OCI-LY7 (cell line): ENCODE data around the gene DDR1. TPM values are rescaled to one million over a fixed set of nuclear protein-coding genes. Genes with fewer than 3 reads are reported as not detected.
A peak's percentile ranks its signal among the peaks of the same experiment; 100 is the strongest.
"Not testable (repeated sequence)": the region's sequence is repeated elsewhere in the genome, so short reads cannot be mapped to it uniquely, and the experiment has no call there.

ENCODE experiments used
- BruUV-seq: library from RNA; stranded (reverse); fragments of 400-500 nt; replicated peaks from 2 replicates; lab custom pipeline; 2021; lab: Mats Ljungman, UMichigan
- CTCF ChIA-PET: fragments of 300-600 bp; sonication (Branson Sonifier 250); formaldehyde crosslinking; loops from one replicate; lab custom pipeline; 2022; ENCODE audit warnings: antibody characterized with exemption; ENCODE audit not compliant: unreplicated experiment; lab: Charles Lee
- POLR2A ChIA-PET: fragments of 300-600 bp; sonication (Branson Sonifier 250); formaldehyde crosslinking; loops from one replicate; lab custom pipeline; 2022; ENCODE audit warnings: antibody characterized with exemption; lab: Charles Lee
- DNase-seq: peaks from one replicate; pipeline ENCODE4 v3.0.0-alpha.2; 2015; ENCODE audit warnings: low spot score
- H2AFZ ChIP-seq: fragments of 200-600 bp; sonication (generic), shearing (Covaris generic); 2 replicates; pipeline ENCODE4 v1.6.1; 2014; ENCODE audit warnings: mild to moderate bottlenecking, antibody characterized with exemption, low read length, moderate library complexity
- H3K27ac ChIP-seq: fragments of 200-600 bp; sonication (generic); 2 replicates; pipeline ENCODE4 v1.5.1; 2014; ENCODE audit warnings: mixed run types, low read depth, mild to moderate bottlenecking, moderate library complexity, low read length, inconsistent platforms; ENCODE audit not compliant: poor library complexity, severe bottlenecking
- H3K36me3 ChIP-seq: fragments of 200-600 bp; sonication (generic); 2 replicates; pipeline ENCODE4 v1.6.1; 2014; ENCODE audit warnings: mild to moderate bottlenecking, antibody characterized with exemption, low read length, moderate library complexity, mixed read lengths; ENCODE audit not compliant: insufficient read depth
- H3K4me1 ChIP-seq: fragments of 200-600 bp; sonication (generic); 2 replicates; pipeline ENCODE4 v1.5.1; 2014; ENCODE audit warnings: mild to moderate bottlenecking, low read length; ENCODE audit not compliant: insufficient read depth, poor library complexity, severe bottlenecking
- H3K4me2 ChIP-seq: fragments of 200-600 bp; sonication (generic); 2 replicates; pipeline ENCODE4 v1.6.1; 2014; ENCODE audit warnings: mild to moderate bottlenecking, low read length
- H3K4me3 ChIP-seq: fragments of 200-600 bp; sonication (generic); 2 replicates; pipeline ENCODE4 v1.5.1; 2014; ENCODE audit warnings: mild to moderate bottlenecking, low read depth, low read length; ENCODE audit not compliant: poor library complexity, severe bottlenecking
- H3K79me2 ChIP-seq: fragments of 200-600 bp; sonication (generic); 2 replicates; pipeline ENCODE4 v1.6.1; 2016; ENCODE audit warnings: low read depth, mild to moderate bottlenecking, low read length, moderate library complexity, mixed read lengths; ENCODE audit not compliant: insufficient read depth
- H3K9me2 ChIP-seq: fragments of 200-600 bp; sonication (generic); 2 replicates; pipeline ENCODE4 v1.6.1; 2016; ENCODE audit warnings: mild to moderate bottlenecking, low read length, mixed read lengths; ENCODE audit not compliant: insufficient read depth
- H3K9me3 ChIP-seq: fragments of 200-600 bp; sonication (generic); 2 replicates; pipeline ENCODE4 v1.6.1; 2014; ENCODE audit warnings: mild to moderate bottlenecking, mixed run types, low read length, mixed read lengths
- H4K20me1 ChIP-seq: fragments of 200-600 bp; sonication (generic); 2 replicates; pipeline ENCODE4 v1.6.1; 2014; ENCODE audit warnings: mild to moderate bottlenecking, antibody characterized with exemption, low read length, moderate library complexity, mixed read lengths; ENCODE audit not compliant: insufficient read depth
- EZH2phosphoT487 ChIP-seq: fragments of 200-600 bp; sonication (generic); IDR thresholded peaks from 2 replicates; pipeline ENCODE4 v1.6.1; 2018; ENCODE audit warnings: low read depth, borderline replicate concordance, mild to moderate bottlenecking, mixed run types, antibody characterized with exemption, low read length, moderate library complexity, mixed read lengths
- intact Hi-C: fragments of 100-400 bp; cut with micrococcal nuclease; formaldehyde crosslinking; loops from one replicate; pipeline ENCODE4 v1.10.0; 2022; ENCODE audit not compliant: unreplicated experiment
- total RNA-seq, 2 experiments: library from RNA; depleted of rRNA in 1 of 2; stranded (reverse); fragments of >200 nt in 1 of 2; shearing (Covaris generic) in 1 of 2; gene quantifications; 2 replicates each; pipeline ENCODE4 v1.2.3, GENCODE V29; 2014 to 2022
- TF ChIP-seq, protein P1 (sequence below): fragments of 200-600 bp; sonication (generic); conservative IDR thresholded peaks from 2 replicates; pipeline ENCODE4 v1.5.1; 2014; ENCODE audit warnings: mild to moderate bottlenecking, antibody characterized with exemption, low read length, moderate library complexity, mixed read lengths

DDR1 gene
- total RNA-seq, 2 experiments from 2014 or later, result 14.0 to 30.3 TPM

DNA sequence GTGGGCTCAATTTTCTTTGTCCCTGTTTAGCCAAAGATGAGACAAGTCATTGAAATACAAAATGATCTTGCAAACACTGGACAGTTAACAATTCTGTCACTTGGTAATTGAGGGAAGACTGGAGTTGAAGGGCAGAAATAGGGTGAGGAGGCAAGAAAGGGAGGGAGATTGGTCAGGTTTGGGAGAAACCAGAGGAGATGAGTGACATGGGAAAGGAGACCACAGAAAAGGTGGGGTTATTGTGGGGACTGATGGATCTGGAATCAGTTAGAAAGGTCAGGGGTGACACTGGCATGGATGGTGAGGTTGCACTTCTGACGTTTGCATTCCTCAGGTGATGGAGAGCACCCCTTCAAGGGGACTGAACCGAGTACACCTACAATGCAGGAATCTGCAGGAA, 24.4 kb downstream of the DDR1 start:
- H3K4me2 ChIP-seq, result peak overlapping the region; percentile 96
- peaks cover 13% of the 10 kb centered on the region for H3K4me1 ChIP-seq
- peaks cover 11% of the 10 kb centered on the region; the same call in 1 of the 2 replicates for H3K79me2 ChIP-seq
- peak overlapping the region; percentile 91 for H3K4me3 ChIP-seq
- H3K36me3 ChIP-seq, result peaks cover 37% of the 10 kb centered on the region; the same call in 1 of the 2 replicates
- no peak for DNase-seq
- peak overlapping the region; percentile 89; the same call in 1 of the 2 replicates for H2AFZ ChIP-seq
- intact Hi-C loops, result loop anchor here (5.0 kb wide), 1 partner anchor 351 kb away; the partner anchor contains the start of genes GNL1 and PRR3
- H3K27ac ChIP-seq, result no peak overlapping the region
- ChIA-PET CTCF (no interaction called here), POLR2A (interaction anchor here (3.0 kb wide), 1 partner anchor 26 kb away, joined by 15 read pairs; no protein-coding TSS in a partner anchor)
- H3K9me2 ChIP-seq, result no peaks in the 10 kb centered on the region
- TF ChIP-seq, protein P1, sequence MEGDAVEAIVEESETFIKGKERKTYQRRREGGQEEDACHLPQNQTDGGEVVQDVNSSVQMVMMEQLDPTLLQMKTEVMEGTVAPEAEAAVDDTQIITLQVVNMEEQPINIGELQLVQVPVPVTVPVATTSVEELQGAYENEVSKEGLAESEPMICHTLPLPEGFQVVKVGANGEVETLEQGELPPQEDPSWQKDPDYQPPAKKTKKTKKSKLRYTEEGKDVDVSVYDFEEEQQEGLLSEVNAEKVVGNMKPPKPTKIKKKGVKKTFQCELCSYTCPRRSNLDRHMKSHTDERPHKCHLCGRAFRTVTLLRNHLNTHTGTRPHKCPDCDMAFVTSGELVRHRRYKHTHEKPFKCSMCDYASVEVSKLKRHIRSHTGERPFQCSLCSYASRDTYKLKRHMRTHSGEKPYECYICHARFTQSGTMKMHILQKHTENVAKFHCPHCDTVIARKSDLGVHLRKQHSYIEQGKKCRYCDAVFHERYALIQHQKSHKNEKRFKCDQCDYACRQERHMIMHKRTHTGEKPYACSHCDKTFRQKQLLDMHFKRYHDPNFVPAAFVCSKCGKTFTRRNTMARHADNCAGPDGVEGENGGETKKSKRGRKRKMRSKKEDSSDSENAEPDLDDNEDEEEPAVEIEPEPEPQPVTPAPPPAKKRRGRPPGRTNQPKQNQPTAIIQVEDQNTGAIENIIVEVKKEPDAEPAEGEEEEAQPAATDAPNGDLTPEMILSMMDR, result no peak
- TF ChIP-seq EZH2phosphoT487, result no peak
- H4K20me1 ChIP-seq, result no peaks in the 10 kb centered on the region
- BruUV-seq, result no TSS peak
- no peaks in the 10 kb centered on the region for H3K9me3 ChIP-seq

DNA sequence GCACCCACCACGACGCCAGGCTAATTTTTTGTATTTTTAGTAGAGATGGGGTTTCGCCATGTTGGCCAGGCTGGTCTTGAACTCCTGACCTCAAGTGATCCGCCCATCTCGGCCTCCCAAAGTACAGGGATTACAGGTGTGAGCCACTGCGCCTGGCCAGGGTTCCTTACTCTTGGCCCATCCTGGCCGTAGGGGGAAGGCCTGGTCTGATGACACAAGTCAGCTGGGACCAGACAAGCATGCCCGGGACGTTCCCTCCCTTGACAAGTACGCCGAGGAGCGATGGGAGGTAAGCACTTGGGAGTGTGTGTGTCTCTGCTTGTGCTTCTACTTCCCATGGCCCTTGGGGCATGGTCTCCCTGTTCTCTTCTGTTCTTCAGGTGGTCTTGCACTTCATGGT, 26.2 kb downstream of the DDR1 start:
- H3K9me3 ChIP-seq, BruUV-seq, CTCF ChIA-PET, H3K27ac ChIP-seq, H3K4me3 ChIP-seq, H3K4me2 ChIP-seq, H3K9me2 ChIP-seq, DNase-seq, intact Hi-C loops, H2AFZ ChIP-seq, H4K20me1 ChIP-seq: not testable (repeated sequence)
- Histone ChIP-seq H3K4me1 (peaks cover 22% of the 10 kb centered on the region), H3K79me2 (peaks cover 16% of the 10 kb centered on the region; the same call in 1 of the 2 replicates), H3K36me3 (peaks cover 37% of the 10 kb centered on the region; the same call in 1 of the 2 replicates)
- POLR2A ChIA-PET, result interaction anchor here (0.6 kb wide), 1 partner anchor 482 kb away, joined by 4 read pairs; no protein-coding TSS in a partner anchor

DNA sequence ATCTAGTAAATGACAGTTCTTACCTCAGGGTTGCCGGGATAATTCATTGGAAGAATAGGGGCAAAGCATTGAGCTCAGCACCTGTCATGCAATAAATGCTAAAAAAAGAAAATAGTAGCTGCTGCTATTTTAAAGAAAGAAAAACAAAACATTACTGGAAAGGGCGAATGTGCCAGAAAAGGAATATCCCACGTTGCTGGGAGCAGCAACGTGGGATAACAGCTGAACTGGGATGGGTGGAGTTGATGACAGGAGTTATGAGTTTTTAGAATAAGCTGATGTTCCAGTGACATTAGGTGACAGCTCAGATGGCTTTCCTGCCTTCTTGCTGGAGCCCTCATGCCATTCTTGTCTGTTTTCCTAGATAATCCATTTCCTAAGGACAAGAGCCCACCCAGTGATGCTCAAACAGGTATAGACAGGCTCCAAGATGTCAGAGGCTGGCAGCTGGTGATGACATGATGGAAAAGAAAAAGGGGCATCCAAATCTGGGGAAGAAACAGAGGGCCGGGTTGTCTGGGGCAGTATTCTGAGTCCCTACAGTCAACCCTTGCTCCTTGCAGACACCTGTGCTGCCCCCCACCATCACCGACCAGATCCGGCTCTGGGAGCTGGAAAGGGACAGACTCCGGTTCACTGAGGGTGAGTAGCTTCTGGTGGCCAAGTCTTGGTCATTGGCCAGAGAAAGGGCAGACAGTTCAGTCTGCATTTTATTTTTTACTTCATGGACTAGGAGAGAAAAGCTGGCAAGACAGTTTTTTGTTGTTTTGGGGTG, 28.6 kb downstream of the DDR1 start:
- no peaks in the 10 kb centered on the region for H4K20me1 ChIP-seq
- peaks cover 16% of the 10 kb centered on the region; the same call in 1 of the 2 replicates for H3K79me2 ChIP-seq
- H3K27ac ChIP-seq, result no peak overlapping the region
- H3K9me2 ChIP-seq, result no peaks in the 10 kb centered on the region
- peaks cover 30% of the 10 kb centered on the region for H3K4me1 ChIP-seq
- TF ChIP-seq, protein P1, result no peak
- TF ChIP-seq EZH2phosphoT487, result no peak
- ChIA-PET CTCF (no interaction called here), POLR2A (interaction anchor here (0.7 to 1.0 kb wide), 3 partner anchors 9 to 191 kb away, joined by 3 to 4 read pairs (median 4); no protein-coding TSS in a partner anchor)
- BruUV-seq, result no TSS peak
- H3K9me3 ChIP-seq, result no peaks in the 10 kb centered on the region
- intact Hi-C loops, result no loop called here
- DNase-seq, result no peak
- no peak overlapping the region for H3K4me2 ChIP-seq
- peaks cover 59% of the 10 kb centered on the region for H3K36me3 ChIP-seq
- no peak overlapping the region for H3K4me3 ChIP-seq
- no peak overlapping the region for H2AFZ ChIP-seq
